Stimulated activated CD4-positive, alpha-beta T cell treated with anti-CD3 and anti-CD28 coated beads, Interleukin-4, amount 100 ng/mL, for 24 hours (primary cell): Measurements from ENCODE around the gene UBA3.

Source experiments
- DNase-seq: peaks from one replicate; pipeline ENCODE4 v3.0.0-alpha.2; 2020

UBA3 gene

DNA sequence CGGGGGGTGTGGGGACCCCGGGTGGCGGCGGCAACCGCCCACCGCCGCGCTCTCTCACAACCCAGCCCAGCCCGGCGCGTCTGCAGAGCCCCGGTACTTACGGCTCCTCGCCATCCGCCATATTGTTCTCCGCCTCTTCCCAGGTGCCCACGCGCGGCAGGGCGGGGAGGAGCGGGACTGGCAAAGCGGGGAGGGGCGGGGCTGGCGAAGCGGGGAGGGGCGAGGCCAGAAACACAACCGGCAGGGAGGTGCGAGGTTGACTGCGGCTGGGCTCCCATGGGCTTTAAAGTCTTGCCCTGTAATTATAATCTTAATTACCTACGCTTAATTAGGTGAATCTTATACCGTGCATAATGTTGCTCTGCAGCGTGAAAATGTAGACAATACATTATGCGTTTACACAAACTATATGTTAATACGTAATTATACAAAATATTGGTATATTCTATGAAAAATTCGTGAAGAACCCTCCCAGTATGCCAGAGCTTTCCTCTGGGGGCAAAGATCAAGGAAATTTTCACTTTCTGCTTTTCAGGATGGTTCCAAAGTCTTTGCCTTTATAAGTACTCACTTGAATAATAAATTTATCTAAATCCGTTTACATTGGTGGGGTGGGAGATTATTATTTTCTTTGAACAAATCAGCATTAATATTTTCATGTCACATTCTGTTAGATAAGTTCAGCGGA is at the start of gene UBA3:
UBA3 (minus strand) TSS at position 133 of the 688 bp plus-strand sequence; CDS start at position 121, 12 bp downstream.
- DNase-seq: peak; percentile 93

DNA sequence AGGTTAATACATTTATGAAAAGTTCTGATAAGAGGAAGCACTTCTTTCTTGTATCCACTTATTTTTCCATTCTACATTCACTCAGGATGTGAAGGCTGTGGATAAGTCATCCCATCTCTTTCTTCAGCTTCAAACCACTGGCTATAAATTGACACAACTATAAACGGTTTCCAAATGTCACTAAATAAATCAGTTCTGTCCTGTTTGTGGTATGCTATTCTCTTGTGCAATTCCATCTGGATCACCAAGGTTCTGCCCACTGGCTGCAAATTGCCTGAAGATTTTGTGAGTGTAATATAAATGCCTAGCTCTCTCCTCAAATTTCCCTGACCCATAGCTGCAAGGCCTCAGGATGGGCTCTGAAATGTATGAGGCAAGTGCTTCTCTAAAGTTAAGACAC is 49.4 kb upstream of the UBA3 start:
- no peak for DNase-seq

DNA sequence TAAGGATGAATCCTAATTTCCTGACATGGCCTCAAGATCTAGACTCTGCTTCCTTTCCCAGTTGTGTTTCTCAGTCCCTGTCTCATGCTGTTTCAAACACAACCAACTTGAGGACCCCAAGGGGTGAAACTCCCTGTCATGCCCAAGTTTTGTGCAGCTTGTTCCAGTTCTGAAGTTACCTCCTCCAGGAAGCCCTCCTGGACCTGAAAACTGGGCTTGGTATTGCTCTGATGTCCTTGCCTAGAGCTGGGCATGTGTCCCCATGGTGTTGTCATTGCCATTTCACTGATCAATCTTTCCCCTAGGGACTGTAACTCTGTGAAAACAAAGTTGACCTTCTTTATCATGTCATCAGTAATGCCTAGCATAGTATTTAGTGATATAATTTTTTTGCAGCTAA is 48.3 kb upstream of the UBA3 start:
- DNase-seq: no peak

DNA sequence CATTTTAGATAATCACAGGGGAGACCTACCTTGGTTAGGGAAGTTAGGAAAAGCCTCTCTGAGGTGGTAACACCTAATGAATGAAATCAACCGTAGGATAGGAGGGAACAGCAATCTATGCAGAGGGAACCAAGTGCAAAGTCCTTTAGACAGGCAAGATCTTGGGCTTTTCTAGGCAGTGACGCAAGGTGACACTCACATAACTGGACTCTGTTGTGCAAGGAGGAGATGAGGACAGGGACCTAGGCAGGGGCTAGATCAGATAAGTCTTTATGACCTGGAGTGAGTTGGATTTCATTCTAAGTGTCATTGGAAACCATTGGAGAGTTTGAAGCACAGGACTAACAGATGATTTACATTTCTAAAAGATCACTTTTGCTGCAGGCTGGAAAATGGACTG is 46.8 kb upstream of the UBA3 start:
- no peak for DNase-seq

DNA sequence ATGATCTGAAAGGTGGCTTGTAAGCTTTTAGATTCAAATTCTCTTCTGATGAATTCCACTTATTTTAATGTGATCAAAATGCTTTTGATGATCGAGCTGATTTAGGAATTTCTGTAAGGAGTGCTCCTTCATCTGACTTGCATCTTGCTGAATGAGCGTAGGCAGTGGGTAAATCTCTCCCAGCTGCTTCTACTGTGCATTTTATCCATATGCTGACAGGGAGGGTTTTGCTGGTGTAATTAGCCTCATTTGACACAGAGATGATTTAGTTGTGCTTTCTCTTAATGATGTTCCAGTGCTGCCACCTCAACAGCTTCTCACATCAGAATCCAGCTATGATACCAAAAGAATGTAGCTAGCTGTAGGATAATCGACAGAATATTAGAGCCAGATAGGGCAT is 46.1 kb upstream of the UBA3 start:
- DNase-seq: no peak

DNA sequence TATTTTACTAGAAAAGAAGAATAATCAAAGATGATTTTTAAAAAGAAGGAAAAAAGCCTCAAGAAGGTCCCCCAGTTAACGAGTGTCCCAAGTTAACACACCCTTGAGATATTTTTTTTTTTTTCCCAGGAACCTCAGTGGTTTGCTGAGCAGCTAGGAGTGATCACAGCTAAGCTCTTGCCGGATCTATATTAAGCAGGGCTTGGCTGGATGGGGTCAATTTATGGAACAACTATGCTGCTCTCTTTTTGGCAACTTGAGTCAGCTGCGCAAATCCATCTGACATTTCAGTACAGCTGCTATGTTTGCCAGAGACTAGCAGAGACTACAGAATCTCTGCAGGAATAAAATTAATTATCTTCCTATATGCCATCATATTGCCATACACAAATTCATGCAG is 42.2 kb upstream of the UBA3 start, which contains the start of gene LMOD3:
LMOD3 (minus strand) TSS at position 193 of the 400 bp plus-strand sequence. CDS start 209 bp downstream, outside the sequence.
- no peak for DNase-seq

DNA sequence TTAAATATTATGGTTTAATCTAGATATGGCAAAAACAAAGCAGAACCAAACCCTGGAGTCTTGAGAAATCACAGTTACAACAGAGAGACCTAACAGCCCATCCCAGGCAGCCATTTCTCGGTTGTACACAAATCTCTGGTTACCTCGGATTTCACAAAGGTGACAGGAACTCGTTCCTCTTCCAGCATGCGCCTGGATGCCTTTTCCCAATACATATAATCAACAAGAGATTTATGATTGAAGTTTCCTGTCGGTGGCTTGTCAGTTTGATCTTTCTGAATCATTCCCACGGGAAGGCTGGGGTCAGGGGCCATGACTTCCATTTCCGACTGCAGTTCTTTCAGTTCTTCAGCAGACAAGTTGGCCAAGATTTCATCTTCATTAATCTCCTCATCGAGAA is 41.8 kb upstream of the UBA3 start:
- no peak for DNase-seq

DNA sequence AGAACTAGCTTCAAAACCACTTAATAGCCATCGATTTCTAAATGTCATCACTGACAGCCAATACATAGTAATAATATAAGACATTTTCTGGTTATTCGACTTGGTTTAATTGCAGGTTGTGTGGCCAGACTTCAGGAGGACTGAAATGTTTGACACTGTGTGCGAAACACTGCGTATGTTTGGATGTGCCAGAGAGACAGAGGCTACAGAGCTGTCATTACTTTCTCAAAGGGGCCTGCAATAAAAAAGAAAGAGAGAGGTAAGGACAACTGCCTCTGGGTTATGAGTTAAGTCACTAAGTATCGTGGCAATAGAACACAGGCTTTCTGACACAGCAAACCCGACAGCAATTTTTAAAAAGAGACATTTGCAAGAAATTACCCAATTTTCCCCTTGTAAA is 41.3 kb upstream of the UBA3 start:
- DNase-seq: no peak

DNA sequence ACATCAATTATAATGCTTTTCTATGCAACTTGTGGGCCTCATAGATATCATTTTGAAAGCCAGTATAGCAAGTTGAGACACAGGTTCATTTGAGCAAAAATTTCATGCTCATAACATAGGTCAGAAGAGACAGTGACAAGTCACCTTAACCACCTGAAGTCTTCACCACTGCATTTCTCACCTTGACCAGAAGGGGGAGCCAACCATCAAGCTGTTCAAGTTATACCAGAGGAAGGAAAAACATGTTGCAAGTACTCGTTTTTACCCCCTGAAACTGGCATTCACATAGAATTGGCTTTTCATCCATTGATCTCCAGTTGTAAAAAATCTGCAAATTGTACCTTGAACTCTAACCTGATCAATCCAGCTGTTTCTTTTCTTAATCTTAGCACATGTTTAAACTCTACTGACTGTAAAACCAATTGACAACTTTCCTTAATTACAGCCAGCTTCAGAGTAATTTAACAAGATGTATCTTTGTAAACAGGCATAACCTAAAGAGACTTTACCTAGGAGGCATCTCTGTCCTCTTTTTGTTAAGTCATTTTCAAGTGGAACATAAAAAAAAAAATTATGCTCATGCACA is 40.8 kb upstream of the UBA3 start:
- DNase-seq: peak; percentile 87

DNA sequence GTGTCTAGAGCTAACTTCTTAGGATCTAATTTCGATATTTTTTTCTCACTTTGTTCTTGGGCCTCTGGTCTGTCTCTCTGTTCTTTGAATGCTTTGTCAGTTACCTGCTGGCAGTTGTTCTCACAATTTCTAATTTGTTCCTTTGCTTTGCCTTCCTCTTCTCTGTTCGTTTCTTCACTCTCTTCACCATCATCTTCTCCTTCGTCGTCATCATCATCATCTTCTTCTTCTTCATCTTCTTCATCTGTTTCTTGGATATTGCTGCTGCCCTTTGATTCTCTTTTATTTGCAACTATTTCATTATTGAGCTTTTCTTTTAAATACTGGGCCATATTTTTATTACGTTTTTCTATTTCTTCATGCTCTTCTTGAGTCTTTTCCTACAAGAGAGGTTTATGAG is 39.5 kb upstream of the UBA3 start:
- no peak for DNase-seq

DNA sequence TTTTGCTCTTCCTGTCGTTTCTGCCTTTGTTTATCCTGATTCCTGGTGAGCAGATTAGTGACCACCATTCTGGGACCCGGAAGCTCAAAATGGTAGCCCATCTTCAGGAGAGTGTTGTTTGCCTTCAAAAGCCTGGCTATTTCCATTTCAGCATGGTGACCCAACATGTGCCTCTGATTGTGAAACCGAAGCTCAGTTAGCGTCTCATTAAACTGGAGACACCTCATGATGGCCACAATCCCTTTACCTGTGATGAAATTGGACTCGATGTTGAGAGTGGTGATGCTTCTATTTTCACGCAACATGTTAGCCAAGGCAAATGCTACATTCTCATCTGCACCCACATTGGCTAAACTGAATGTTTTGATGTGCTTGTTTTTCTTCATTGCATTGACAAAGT is 39.0 kb upstream of the UBA3 start:
- DNase-seq: no peak

DNA sequence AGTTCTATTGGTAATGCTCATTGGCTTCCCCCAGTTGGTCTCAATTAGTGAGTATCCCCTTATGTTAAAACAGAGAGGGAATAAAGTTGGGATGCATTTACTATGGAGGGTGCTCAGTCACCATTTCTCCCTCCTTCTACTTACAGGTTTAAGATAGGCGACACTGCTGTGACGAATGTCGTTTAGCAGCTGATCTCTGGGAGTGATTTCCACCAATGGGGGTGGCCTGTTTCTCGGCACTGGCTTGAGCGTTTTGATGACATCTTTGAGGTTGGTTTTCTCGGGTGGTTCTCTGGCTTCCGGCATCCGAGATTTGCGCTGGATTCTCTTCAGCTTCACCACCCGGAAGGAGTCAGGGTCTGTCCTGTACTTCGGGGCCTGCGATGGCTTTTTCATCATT is 38.4 kb upstream of the UBA3 start:
- no peak for DNase-seq

DNA sequence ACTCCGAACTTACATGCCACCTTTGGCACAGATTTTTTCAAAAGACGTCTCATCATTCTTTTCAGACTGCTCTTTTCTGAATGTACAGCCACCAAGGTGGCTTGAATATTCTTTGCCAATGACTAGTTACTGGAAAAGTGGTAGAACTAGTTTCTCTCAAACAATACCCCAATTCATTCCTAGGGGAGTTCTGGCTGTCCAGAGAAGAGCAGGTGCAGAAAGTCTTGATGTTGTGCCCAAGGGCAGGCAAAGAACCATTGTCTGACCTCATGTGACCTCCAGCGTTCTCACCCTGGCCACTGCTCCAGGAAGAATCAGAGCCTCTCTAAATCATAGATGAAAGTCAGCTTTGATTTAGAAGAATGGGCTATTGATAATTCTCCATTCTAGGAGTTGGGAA is 36.7 kb upstream of the UBA3 start:
- no peak for DNase-seq

DNA sequence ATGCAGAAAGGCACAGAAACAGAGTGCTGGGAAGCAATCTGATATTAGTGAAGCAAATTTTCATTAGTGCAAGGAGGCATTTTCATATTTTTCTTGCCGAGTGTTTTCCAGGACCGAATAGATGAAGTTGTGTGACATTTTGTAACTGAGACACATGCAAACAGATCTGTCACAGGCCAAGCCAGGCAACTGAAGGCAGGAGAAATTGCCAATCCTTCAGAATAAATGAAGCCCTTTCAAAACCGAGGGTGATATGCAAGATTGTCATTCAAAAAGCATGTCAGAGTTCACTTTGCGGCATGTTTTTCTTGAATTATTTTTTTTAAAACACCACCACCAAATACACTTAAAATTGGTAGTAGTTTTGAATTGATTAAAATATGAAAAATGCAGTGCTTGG is 36.0 kb upstream of the UBA3 start:
- no peak for DNase-seq

DNA sequence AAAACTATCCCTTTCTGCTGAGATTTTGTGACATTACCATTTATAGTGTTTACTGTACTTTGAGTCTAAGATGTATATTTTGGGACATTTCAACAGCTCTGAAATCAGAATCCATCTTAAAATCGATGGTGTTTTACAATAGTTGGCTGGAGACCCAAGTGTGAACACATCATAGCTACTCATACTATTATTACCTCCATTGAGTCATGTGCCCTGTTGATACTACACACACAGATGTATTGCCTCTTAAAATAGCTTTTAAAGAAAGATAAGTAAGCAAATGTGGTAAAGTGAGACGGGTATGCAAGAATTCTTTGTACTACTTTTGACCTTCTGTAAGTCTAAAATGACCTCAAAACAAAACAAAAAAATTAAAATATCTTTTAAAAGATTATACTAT is 35.6 kb upstream of the UBA3 start:
- DNase-seq: no peak

DNA sequence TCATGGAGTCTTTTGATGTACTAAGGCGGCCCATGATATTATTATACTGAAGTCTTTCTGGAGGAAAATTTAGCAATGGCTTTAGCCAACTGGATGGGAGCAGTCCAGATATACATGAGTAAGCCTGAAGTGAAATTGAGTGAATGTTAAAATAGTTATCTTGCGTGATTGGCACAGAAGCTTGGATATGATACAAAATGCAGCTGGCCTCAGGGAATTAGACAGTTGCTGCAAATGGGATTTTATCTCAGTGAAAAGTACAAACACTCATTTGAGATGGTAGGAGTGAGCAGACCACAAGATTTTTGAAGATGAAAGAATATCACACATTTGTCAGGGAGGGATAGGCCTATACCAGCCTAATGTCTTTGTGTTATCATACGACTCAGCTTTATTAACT is 33.4 kb upstream of the UBA3 start:
- no peak for DNase-seq

DNA sequence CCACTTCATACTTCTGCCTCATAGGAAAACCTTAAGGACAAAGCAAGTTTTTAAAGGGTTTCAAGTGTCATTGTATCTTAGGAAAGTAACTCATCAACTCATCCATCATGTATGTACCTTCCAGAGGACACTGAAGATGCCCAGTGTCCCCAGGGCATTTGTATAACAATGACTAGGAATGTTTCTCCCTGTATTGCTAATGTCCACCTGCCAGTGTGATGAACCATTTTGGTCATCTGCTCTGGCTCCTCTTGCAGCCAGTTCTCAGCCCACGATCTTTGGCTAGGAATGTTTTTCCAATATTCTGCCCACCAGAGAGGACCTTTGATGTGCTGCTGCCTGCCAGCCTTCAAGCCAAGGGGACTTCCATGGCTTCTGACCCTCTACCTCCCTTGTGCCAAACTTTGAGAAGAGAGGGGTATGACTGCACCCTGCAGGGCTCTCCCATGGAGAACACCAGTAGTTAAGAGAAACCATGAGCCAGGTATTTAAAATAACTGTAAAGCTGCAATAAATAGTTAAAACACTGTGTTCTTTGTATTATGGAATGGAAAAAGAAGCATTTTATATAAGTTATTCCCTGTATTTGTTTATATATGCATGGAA is 30.9 kb upstream of the UBA3 start:
- DNase-seq: no peak

DNA sequence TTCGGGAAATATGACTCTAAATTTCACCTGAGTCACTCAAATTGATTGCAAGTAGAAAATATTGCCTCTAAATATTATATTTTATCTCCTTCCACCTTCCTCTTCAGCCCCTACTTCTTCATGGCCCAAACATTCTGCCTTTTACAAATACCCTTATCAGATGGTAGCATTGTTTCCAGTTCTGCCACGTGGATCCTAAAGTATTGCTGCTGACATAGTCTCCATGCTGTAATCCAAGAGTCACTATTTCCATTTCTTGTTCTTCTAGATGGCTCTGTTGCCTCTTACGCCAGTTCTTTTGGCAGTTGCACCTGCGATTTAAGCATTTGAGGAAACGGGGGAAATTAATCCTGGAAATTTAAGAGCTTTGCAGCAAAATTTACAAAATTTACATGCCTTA is 28.6 kb upstream of the UBA3 start:
- no peak for DNase-seq

DNA sequence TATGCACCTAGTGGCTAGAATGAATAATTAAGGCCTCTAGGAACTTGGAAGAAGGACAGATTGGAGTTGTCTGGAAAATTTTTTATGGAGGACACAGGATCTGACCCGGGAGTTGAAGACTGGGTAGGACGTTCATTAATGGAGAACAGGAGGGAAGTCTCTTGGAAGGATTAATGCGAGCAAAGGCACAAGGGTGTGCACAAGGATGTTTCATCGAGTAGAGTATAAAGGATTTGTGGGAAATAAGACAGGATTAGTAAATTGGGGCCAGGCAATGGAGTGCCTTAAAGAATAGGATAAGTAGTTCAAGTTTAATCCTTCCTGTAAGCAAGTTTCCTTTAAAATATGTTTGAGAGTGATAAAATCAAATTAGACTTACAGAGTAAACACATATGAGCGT is 27.7 kb upstream of the UBA3 start:
- DNase-seq: no peak

DNA sequence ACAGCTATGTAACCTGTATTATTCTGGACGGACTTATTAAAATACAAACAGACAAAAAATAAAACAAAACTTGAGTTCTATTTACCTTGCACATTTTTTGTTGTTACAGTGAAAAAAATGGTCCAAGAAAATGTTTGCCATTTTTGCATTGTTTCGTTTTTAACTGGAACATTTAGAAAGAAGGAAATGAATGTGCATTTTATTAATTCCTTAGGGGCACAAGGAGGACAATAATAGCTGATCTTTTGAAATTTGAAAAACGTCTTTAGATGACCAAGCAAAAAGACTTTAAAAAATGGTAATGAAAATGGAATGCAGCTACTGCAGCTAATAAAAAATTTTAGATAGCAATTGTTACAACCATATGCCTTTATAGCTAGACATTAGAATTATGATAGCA is 25.2 kb upstream of the UBA3 start:
- DNase-seq: no peak

DNA sequence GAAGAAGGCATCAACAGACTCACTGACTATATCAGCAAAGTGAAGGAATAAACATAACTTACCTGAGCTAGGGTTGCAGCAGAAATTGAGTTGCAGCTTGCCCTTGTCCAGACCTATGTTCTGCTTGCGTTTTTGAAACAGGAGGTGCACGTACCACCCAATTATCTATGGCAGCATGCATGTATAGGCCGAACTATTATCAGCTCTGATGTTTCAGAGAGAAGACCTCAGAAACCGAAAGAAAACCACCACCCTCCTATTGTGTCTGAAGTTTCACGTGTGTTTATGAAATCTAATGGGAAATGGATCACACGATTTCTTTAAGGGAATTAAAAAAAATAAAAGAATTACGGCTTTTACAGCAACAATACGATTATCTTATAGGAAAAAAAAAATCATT is 24.4 kb upstream of the UBA3 start:
- no peak for DNase-seq

DNA sequence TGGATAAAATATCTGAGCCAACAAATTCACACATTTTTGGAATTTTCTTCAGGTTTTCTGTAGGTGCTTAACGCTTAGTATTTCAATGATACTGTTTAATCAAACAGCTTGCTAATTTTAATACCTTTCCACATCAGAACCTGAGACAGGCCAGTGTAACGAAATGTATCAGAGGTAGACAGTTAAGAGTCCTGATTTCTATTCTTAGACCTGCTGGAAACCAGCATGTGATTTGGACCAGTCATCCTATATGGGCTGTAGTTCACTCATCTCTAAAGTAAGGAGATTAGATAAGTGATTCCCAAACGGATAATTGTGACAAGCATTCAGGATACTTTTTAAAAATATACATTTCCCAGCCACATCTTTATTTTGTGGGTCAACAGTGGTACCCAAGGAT is 23.0 kb upstream of the UBA3 start:
- no peak for DNase-seq

DNA sequence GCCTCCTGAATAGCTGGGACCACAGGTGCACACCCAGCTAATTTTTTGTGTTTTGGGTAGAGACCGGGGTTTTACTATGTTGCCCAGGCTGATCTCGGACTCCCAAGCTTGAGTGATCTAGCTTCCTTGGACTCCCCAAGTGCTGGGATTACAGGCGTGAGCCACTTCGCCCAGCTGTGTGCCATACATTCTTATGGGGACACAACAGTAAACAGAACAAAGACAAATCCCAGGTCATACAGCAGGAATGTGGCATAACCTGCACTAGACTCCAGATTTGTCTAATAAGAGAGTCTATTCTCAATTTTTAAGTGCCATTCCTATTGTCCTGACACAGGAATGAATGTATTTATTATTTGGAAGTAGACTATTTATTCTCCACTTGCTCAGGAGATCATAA is 22.2 kb upstream of the UBA3 start:
- no peak for DNase-seq

DNA sequence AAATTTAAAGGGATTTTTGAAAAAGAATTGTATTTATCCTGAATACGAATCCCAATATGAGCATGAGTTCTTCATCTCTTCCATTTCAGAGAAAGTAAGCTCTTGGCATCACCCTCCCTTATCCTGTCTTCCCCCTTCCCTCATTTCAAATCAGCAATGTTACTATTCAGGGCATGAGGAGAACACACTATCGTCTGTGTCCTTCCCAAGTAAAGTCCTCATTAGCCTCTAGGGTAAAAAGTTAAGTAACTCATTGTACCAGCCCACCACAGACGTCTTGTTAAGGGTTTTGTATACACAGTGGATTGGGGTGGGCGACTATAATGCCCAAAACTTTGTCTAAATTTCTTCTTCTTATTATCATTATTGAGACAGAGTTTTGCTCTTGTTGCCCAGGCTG is 19.4 kb upstream of the UBA3 start:
- no peak for DNase-seq
